HFFc6 (cell line): ENCODE measurements around the gene PCDHGB2. TPM values are rescaled to one million over a fixed set of nuclear protein-coding genes. Genes with fewer than 3 reads are reported as not detected.
A peak's percentile ranks its signal among the peaks of the same experiment; 100 is the strongest.
"Not testable (repeated sequence)": the region's sequence is repeated elsewhere in the genome, so short reads cannot be mapped to it uniquely, and the experiment has no call there.

Source experiments
- DNase-seq: peaks from one replicate; pipeline ENCODE4 v3.0.0-alpha.2; 2018
- H3K27ac Mint-ChIP-seq: 2 replicates; pipeline ENCODE4 v1.8.0; 2020; ENCODE audit warnings: mild to moderate bottlenecking, mixed read lengths
- H3K27me3 Mint-ChIP-seq: 2 replicates; pipeline ENCODE4 v1.8.0; 2021; ENCODE audit warnings: mild to moderate bottlenecking, moderate library complexity, mixed read lengths; ENCODE audit not compliant: insufficient read depth
- H3K36me3 Mint-ChIP-seq: 2 replicates; pipeline ENCODE4 v1.8.0; 2021; ENCODE audit warnings: low read depth, mixed read lengths
- H3K4me1 Mint-ChIP-seq: 2 replicates; pipeline ENCODE4 v1.8.0; 2020; ENCODE audit warnings: low read depth, mixed read lengths
- H3K4me3 Mint-ChIP-seq: 2 replicates; pipeline ENCODE4 v1.8.0; 2020; ENCODE audit warnings: mild to moderate bottlenecking, moderate library complexity, mixed read lengths
- H3K9me3 Mint-ChIP-seq: 2 replicates; pipeline ENCODE4 v1.8.0; 2020; ENCODE audit warnings: mild to moderate bottlenecking, mixed read lengths
- CTCF ChIP-seq: fragments of 200-600 bp; sonication (generic); IDR thresholded peaks from 2 replicates; pipeline ENCODE4 v1.5.0; 2021; ENCODE audit warnings: antibody characterized with exemption, mild to moderate bottlenecking
- total RNA-seq, 6 experiments: library from RNA; stranded (reverse); fragmentation: NEBNext Ultra II Directional; extraction: Animal tissue kit (Norgen Biotek cat#: 25700); gene quantifications; 2 replicates in 1 of 6; 3 replicates in 5 of 6; pipeline ENCODE4 v1.2.3, GENCODE V29; 2021

PCDHGB2 gene
- total RNA-seq, 6 experiments from 2014 or later = 4.4 to 10.3 (median 5.5) TPM

DNA sequence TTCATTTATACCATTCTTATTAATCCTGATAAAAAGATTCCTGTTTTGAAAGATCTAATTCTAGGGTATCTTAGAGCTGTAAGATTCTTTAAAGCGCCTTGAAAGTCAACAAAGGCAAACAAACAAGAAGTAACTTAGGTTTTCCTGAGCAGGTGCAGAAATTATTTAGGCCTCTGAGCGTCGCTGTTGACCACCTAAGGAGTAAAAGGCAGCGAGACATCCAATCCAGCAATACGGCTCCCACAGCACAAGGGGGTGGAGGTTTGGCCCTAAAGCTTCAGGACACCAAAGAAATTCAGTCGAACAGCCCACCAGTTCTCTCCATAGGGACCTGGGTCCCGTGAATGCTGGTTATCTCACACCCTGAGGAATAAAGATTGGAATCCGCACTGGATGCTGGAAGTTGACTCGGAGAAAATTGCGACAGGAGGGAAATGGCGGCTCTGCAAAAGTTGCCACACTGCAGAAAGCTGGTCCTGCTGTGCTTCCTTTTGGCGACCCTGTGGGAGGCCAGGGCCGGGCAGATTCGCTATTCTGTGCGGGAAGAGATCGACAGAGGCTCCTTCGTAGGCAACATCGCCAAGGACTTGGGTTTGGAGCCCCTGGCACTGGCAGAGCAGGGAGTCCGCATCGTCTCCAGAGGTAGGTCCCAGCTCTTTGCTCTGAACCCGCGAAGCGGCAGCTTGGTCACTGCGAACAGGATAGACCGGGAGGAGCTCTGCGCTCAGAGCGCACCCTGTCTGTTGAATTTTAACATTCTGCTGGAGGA, 21.1 kb upstream of the PCDHGB2 start, which contains the start of gene PCDHGA2:
TSS of gene PCDHGA2 (plus strand) at position 223 of the 769 bp plus-strand sequence.
- DNase-seq = peak; percentile 17
- Mint-ChIP-seq H3K4me3 (peak within 1 kb of the TSS; percentile 65; the same call in 1 of the 2 replicates), H3K27ac (no peak within 1 kb of the TSS), H3K36me3 (peaks cover 16% of the 10 kb centered on the region), H3K27me3 (peaks cover 2% of the 10 kb centered on the region), H3K4me1 (peaks cover 13% of the 10 kb centered on the region), H3K9me3 (peaks cover 18% of the 10 kb centered on the region)
- peak; percentile 72 for TF ChIP-seq CTCF

DNA sequence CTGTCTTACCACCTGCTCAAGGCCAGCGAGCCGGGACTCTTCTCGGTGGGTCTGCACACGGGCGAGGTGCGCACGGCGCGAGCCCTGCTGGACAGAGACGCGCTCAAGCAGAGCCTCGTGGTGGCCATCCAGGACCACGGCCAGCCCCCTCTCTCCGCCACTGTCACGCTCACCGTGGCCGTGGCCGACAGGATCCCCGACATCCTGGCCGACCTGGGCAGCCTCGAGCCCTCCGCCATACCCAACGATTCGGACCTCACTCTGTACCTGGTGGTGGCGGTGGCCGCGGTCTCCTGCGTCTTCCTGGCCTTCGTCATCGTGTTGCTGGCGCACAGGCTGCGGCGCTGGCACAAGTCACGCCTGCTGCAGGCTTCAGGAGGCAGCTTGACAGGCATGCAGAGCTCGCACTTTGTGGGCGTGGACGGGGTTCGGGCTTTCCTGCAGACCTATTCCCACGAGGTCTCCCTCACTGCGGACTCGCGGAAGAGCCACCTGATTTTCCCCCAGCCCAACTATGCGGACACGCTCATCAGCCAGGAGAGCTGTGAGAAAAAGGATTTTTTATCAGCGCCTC, 18.9 kb upstream of the PCDHGB2 start:
- peaks cover 36% of the 10 kb centered on the region for H3K9me3 Mint-ChIP-seq
- H3K4me1 Mint-ChIP-seq = not testable (repeated sequence)

DNA sequence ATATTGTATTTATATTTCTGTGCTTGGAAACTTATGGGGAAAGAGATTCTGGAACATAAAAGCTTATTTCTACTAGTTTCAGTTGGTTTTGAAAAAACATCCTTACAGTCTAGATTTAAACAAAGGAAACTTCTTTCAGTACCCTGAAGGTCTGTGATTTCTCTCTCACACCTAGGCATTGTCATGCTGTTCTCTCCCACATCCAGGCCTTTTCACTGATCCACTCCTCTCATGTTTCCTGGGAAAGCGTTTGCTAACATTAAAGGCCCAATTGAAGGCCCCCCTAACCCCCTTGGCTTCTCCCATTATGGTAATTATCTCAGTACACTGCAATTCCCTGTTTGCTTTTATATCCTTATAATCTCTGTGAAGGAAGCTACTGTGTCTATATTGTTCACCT, 17.0 kb upstream of the PCDHGB2 start:
- TF ChIP-seq CTCF = no peak
- Mint-ChIP-seq H3K4me3 (no peak overlapping the region), H3K27me3 (no peaks in the 10 kb centered on the region; the same call in 1 of the 2 replicates), H3K4me1 (peaks cover 9% of the 10 kb centered on the region), H3K27ac (no peak overlapping the region), H3K9me3 (peaks cover 43% of the 10 kb centered on the region), H3K36me3 (peaks cover 33% of the 10 kb centered on the region)
- DNase-seq = no peak

More for the DNA sequence above, 18.9 kb upstream of the PCDHGB2 start:
- not testable (repeated sequence) for H3K27me3 Mint-ChIP-seq, DNase-seq, H3K27ac Mint-ChIP-seq, H3K4me3 Mint-ChIP-seq
- H3K36me3 Mint-ChIP-seq = peaks cover 28% of the 10 kb centered on the region

DNA sequence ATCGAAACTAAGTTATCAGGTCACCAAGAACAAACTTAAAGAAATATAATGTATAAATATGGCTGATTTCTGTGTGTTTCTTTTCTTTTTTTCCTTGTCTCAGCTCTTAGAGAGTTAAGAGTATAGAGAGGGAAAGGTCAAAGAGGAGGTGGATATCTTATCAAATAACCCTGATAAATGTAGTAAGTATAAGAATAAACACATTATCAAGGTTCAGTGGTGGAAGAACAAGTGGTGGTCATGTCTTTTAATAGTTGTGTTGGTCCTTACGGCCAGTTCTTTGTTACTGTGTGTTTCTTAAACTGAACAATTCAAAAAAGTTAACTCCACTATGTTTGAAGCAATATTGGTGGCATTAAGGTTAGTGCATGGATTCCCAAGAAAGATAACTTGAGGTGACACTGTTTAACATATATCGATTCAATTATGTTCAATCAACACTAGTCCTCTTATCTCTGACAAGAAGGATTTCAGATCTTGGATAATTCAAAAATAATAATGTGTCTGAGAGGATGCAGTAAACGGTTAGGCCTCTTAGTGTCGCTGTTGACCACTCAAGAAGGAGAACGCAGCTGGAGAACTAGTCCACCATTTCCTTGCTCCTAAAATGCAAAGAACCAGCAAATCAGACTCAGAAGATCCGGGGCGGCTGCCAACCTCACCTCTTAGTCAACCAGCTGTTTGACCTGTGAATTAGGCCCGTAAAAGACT, 16.4 kb upstream of the PCDHGB2 start, which contains the start of gene PCDHGA3:
TSS of gene PCDHGA3 (plus strand) at position 588 of the 711 bp plus-strand sequence. CDS start 205 bp downstream, outside the sequence.
- peak; percentile 57 for DNase-seq
- peak; percentile 78 for TF ChIP-seq CTCF
- Mint-ChIP-seq H3K4me1 (peaks cover 9% of the 10 kb centered on the region), H3K27ac (peak within 1 kb of the TSS; percentile 95), H3K27me3 (peaks cover under 1% of the 10 kb centered on the region), H3K4me3 (peak within 1 kb of the TSS; percentile 91), H3K9me3 (peaks cover 42% of the 10 kb centered on the region), H3K36me3 (peaks cover 33% of the 10 kb centered on the region)

- Mint-ChIP-seq H3K9me3 (peaks cover 36% of the 10 kb centered on the region), H3K36me3 (peaks cover 27% of the 10 kb centered on the region), H3K27me3 (peaks cover 2% of the 10 kb centered on the region), H3K4me3 (peak overlapping the region; percentile 91), H3K4me1 (peaks cover 9% of the 10 kb centered on the region), H3K27ac (peak overlapping the region; percentile 95)
- no peak for DNase-seq
- TF ChIP-seq CTCF = peak; percentile 33; the same call in 1 of the 2 replicates
These were observed 15.8 kb upstream of the PCDHGB2 start for GRCh38 chr5:141343953-141344463.
